Measurements from ENCODE around the gene ALDH3A2. TPM values are rescaled to one million over a fixed set of nuclear protein-coding genes. Genes with fewer than 3 reads are reported as not detected.

Gene ALDH3A2
- total and polyA plus RNA-seq, 2 of the 8 experiments (the other 6 are each of a cell fraction or from before 2014, with no cell fraction given): 20.6 to 72.9 TPM

DNA sequence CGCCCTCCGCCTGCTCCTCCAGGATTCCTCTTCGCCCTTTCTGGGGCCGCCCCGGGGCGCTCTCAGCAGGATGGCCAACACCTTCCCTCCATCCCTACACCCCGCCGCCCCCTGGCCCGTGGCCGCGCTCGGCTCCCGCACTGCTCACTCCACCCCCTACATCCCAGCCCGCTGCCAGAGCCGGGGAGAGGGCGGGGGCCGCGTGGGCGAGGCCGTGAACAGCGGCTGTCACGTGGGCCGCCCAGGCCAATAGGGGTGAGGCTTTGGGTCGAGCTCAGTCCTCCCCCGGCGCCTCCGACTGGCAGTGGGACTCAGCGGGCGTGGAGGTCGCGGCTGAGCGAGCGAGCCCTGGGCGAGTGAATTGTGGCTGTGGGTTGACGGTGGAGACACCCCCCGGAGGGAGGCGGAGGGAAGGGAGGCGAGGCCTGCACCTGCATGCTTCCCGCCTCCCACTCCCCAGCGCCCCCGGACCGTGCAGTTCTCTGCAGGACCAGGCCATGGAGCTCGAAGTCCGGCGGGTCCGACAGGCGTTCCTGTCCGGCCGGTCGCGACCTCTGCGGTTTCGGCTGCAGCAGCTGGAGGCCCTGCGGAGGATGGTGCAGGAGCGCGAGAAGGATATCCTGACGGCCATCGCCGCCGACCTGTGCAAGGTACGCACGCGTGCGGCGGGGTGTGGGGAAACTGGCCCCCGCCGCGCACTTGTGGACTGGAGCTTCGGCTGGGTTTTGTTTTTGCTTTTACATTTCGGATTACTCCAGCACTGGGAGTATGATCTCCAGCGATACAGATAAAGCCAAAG, at the start of gene ALDH3A2 (continued):
- TF ChIP-seq RXRA (IDR thresholded peaks at IDR 0.05; ENCODE audit: insufficient read depth, low read depth, low read length) (no peak), SIRT6 (IDR thresholded peaks at IDR 0.05; ENCODE audit: low read length) (no peak), EP300 (IDR thresholded peaks at IDR 0.05; ENCODE audit: borderline replicate concordance in 1 of 2, low read depth in 2 of 2, low read length in 2 of 2) (no peak), CREB1 (IDR thresholded peaks at IDR 0.05) (no peak; the same call in 1 of the 2 replicates), JUND (IDR thresholded peaks at IDR 0.05; ENCODE audit: low read length) (no peak), ASH2L (IDR thresholded peaks at IDR 0.05; ENCODE audit: low read length) (peak; percentile 46), TBP (IDR thresholded peaks at IDR 0.05; ENCODE audit: low read depth, low read length) (peak; percentile 59; the same call in 1 of the 2 replicates), ATF2 (IDR thresholded peaks at IDR 0.05; ENCODE audit: low read length) (no peak), RNF2 (IDR thresholded peaks at IDR 0.05; ENCODE audit: borderline replicate concordance, low read depth, low read length, missing control alignments, poor library complexity, severe bottlenecking) (no peak), SP2 (IDR thresholded peaks at IDR 0.05; ENCODE audit: low read length) (no peak), EGR1 (IDR thresholded peaks at IDR 0.05; ENCODE audit: borderline replicate concordance, low read depth, low read length) (peak; percentile 89), RAD21 (IDR thresholded peaks at IDR 0.05 in 1 of 2, conservative IDR thresholded peaks at IDR 0.05 in 1 of 2; ENCODE audit: low read depth in 2 of 2, low read length in 2 of 2) (peak; percentile 26 to 56; a peak in 3 of 4 replicates), TAF1 (IDR thresholded peaks at IDR 0.05; ENCODE audit: low read depth, low read length) (peak; percentile 59; the same call in 1 of the 2 replicates), BACH1 (IDR thresholded peaks at IDR 0.05; ENCODE audit: low read length) (peak; percentile 56; the same call in 1 of the 2 replicates), E2F6 (IDR thresholded peaks at IDR 0.05) (peak; percentile 95), SIX5 (IDR thresholded peaks at IDR 0.05; ENCODE audit: low read depth, low read length) (no peak), PHF8 (conservative IDR thresholded peaks at IDR 0.05; ENCODE audit: low read depth, low read length) (peak; percentile 59; the same call in 1 of the 2 replicates)
- TF ChIP-seq, protein P1, sequence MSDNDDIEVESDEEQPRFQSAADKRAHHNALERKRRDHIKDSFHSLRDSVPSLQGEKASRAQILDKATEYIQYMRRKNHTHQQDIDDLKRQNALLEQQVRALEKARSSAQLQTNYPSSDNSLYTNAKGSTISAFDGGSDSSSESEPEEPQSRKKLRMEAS (IDR thresholded peaks at IDR 0.05): peak; percentile 86

All from H1 (cell line).